Stimulated activated CD4-positive, alpha-beta T cell treated with anti-CD3 and anti-CD28 coated beads, Interleukin-4, amount 100 ng/mL, for 48 hours (primary cell): Measurements from ENCODE around the gene EGLN2.
"Not testable (repeated sequence)": the region's sequence is repeated elsewhere in the genome, so short reads cannot be mapped to it uniquely, and the experiment has no call there.

Experiments used
- DNase-seq, 2 donors: peaks; one replicate each; pipeline ENCODE4 v3.0.0-alpha.2; 2020; ENCODE audit warnings: low read depth in 2 of 2

Gene EGLN2

GRCh38 chr19:40798683-40799557 is at the start of gene EGLN2:
Gene EGLN2, plus strand, starts transcription at chr19:40799191. Its CDS starts 1,382 bp downstream, at chr19:40800573.
- peak; percentile 100 for DNase-seq

- DNase-seq: peak; percentile 98 to 99
Observed at GRCh38 chr19:40750058-40750873, 48.7 kb upstream of the EGLN2 start, which contains the start of gene ACTMAP. Gene ACTMAP, minus strand, starts transcription at chr19:40750477. Its CDS starts 674 bp downstream, at chr19:40749803.

GRCh38 chr19:40750874-40751537 is 48.0 kb upstream of the EGLN2 start, which contains the start of gene SNRPA:
Gene SNRPA, plus strand, starts transcription at chr19:40751203. Its CDS starts 206 bp downstream, at chr19:40751409.
- peak; percentile 90 to 97 for DNase-seq

GRCh38 chr19:40752257-40752781 is 46.7 kb upstream of the EGLN2 start:
- no peak for DNase-seq

- DNase-seq: peak; percentile 45 to 72
Observed at GRCh38 chr19:40754611-40755247, 44.3 kb upstream of the EGLN2 start.

GRCh38 chr19:40755248-40755624 is 43.8 kb upstream of the EGLN2 start:
- DNase-seq: no peak

- no peak for DNase-seq
Observed at GRCh38 chr19:40755791-40756190, 43.2 kb upstream of the EGLN2 start.

- DNase-seq: peak in 1 of 2 donors; percentile 44
Observed at GRCh38 chr19:40756502-40757110, 42.4 kb upstream of the EGLN2 start.

- DNase-seq: no peak
Observed at GRCh38 chr19:40758491-40758890, 40.5 kb upstream of the EGLN2 start.

GRCh38 chr19:40759352-40759751 is 39.6 kb upstream of the EGLN2 start:
- no peak for DNase-seq

GRCh38 chr19:40762754-40763470 is 36.1 kb upstream of the EGLN2 start:
- DNase-seq: no peak

- no peak for DNase-seq
Observed at GRCh38 chr19:40763526-40763925, 35.5 kb upstream of the EGLN2 start.

- DNase-seq: no peak
Observed at GRCh38 chr19:40763963-40764362, 35.0 kb upstream of the EGLN2 start.

GRCh38 chr19:40766385-40766784 is 32.6 kb upstream of the EGLN2 start:
- DNase-seq: not testable (repeated sequence)

- DNase-seq: no peak
Observed at GRCh38 chr19:40768869-40769268, 30.1 kb upstream of the EGLN2 start.

- DNase-seq: not testable (repeated sequence)
Observed at GRCh38 chr19:40771101-40771862, 27.7 kb upstream of the EGLN2 start.

GRCh38 chr19:40774916-40775631 is 23.9 kb upstream of the EGLN2 start, which contains the start of gene MIA:
Gene MIA, plus strand, starts transcription at chr19:40775521. Its CDS starts 22 bp downstream, at chr19:40775543.
- DNase-seq: no peak

GRCh38 chr19:40775632-40776022 is 23.4 kb upstream of the EGLN2 start:
- DNase-seq: no peak
